ENCODE data around the gene EMD.
"Not testable (repeated sequence)": the region's sequence is repeated elsewhere in the genome, so short reads cannot be mapped to it uniquely, and the experiment has no call there.

EMD gene

DNA sequence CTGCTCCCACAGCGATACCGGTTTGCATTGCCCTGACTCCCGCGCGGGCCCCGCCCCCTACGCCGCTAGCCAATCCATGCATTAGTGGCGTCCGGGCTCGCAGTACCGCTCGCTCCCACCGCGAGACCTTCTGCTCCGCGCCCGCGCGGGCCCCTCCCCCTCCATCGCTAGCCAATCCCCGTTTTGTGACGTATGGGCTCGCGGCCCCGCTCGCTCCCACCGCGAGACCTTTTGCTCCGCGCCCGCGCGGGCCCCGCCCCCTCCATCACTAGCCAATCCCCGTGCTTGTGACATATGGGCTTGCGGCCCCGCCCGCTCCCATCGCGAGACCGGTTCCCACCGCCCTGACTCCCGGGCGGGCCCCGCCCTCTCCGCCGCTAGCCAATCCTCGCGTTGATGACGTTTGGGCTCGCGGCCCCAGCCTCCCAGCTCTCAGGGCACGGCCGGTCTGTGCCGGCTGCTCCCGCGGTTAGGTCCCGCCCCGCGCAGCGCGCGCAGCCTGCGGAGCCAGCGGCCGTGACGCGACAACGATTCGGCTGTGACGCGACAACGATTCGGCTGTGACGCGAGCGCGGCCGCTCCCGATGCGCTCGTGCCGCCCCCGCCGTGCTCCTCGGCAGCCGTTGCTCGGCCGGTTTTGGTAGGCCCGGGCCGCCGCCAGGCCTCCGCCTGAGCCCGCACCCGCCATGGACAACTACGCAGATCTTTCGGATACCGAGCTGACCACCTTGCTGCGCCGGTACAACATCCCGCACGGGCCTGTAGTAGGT lies at the start of gene EMD:
TSS of gene EMD (plus strand) at position 497 of the 770 bp plus-strand sequence. CDS start at position 687, 190 bp downstream.
- peak; percentile 92 for DNase-seq

DNA sequence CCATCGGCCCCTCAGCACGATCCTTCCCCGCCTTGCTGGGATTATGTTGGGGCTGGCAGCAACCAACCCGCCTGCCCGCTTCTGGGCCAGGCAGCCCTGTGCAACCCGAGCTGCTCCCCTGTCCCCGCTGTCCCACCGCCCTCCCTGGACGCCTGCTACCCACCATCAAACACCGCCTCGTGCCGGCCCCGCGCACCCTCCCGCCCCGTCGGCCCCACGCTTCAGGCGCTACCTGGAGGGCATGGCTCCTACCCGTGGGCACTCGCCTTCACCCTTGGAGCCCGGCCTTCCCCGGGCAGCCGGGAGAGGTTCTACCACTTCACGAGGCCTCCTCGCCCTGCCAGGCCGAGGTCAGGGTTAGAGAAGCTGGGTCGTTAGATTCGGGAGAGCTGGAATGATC lies 46.5 kb upstream of the EMD start:
- DNase-seq = no peak

DNA sequence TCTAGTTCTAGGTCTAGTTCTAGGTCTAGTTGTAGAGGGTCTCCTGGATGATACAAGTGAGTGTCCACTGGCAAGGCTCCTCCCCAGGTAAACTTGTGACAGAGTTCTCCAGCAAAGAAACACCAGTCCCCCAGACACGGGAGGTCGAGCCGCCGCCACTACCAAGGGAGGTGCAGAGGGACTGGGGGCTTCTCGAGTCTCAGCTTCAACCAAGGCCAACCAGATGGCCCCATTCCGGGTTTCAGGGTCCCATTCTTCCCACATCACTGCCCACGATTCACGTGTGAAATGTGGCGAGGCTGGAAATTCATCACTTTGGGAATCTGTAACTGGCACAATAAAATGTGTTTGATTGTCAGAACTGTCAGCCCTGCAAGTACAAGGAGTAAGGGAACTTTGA lies 46.0 kb upstream of the EMD start:
- no peak for DNase-seq

DNA sequence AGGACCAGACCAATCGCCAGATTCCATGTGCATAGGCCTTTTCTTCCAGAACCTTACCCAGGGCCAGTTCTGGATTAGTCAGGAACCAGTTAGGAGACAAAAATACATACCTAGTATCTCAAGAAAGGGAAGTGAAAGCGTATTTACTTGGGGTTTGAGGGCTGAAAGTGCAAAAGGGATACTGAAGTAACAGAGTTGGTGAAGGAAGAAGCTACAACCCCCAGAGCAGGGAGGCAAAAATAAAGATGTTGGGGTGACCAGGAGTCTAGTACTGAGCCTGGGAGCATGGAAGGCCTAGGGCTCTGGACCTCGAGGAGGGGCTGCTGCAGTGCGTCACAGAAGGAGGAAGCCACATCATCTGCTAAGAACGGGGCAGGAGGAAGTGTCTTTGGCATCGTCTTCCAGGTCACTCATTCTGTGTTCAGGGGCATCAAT lies 45.2 kb upstream of the EMD start:
- no peak for DNase-seq

DNA sequence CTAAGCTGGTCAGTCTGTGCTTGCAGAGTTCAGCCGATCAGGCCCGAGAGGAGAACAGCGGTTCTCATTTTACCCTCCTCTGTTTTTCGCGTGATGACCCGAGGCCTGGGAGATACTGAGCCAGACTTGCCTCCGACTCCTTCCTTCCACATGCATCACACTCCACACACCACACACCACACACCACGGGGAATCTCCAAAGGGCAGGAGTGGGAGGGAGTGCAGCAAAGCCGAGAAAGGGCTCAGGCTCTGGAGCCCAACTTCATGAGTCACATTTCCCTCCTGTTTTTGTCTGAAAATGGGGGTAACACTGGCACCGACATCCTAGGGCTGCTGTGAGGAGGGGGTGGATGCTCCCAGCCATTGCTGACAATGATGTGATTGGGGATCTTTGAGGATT lies 44.6 kb upstream of the EMD start:
- no peak for DNase-seq

DNA sequence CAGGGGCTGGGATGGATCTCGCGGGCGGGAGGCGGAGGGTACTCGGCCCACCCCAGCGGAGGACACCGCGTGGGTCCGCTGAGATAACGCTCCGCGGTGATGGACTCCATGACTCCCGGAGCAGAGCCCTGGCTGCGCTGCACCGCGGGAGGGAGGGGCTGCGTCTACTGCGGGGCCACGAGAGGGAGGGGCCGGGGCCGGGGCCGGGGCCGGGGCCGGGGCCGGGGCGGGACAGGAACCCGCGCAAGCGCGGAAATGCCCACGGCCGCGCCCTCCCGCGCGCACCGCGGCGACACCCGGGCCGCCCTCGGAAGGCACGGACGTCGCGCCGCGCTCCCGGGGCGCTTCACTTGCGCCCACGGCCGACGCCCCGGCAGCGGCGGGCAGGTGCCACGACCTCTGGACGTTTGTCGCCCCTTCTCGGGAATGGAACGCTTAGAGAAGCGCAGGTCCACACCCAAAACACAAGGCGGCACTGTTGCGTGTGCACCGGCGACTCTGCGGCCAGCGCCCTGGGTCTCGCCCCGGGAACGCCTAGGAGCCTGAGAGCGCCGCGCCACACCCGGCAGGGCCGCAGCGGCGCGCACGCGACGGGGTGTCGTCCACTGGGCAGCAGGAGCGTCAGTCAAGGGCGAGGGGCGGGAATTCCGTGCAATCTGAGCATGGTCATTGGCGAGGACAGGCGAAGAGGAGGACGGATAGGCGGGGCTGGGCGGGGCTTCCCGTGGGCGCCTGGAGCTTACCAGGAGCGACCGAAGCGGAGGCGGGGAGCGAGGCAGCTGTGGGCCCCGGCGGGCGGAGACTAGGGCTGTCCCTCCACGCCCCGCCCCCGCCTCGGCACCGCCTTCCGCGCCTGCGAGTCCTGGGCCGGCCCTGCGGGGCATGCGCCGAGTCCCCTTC lies 37.4 kb upstream of the EMD start:
- DNase-seq = peak; percentile 36

DNA sequence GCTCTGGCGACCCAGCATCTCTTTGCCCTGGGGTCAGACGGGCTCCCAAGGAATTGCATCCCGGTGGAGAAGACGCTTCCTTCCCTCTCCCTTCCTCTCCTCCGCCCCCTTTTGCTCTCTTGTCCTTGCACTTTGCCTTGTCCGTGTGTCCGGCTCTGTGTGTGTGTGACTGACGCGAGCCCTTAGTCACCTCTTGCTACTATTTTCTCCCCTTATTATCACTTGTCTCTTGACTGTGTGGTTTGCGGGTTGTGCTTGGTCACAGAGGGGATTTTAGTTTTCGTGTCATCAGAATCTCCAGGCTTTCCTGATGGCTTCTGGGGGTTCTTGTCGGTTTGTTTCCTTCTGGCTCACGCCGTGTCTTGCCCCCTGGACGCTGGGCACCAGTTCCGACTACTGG lies 36.0 kb upstream of the EMD start:
- DNase-seq = not testable (repeated sequence)

DNA sequence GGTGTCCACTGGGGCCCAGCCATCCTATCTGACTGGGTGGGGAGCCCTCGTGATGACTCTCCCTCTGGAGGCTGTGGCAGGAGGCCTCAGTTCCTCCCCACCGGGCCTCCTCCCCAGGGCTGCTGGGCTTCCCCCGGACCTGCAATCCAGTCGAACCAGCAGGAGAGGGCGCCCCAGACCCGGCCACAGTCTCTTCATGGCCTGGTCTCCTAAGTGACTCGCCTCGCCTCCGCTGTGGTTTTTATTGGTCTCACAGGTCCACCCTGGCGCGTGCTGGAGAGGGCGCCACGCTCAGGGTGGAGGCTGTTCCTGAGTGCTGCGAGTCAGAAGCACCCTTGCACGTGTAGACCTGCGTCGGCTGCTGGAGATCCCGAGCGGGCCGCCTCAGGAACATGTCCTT lies 35.5 kb upstream of the EMD start:
- not testable (repeated sequence) for DNase-seq

DNA sequence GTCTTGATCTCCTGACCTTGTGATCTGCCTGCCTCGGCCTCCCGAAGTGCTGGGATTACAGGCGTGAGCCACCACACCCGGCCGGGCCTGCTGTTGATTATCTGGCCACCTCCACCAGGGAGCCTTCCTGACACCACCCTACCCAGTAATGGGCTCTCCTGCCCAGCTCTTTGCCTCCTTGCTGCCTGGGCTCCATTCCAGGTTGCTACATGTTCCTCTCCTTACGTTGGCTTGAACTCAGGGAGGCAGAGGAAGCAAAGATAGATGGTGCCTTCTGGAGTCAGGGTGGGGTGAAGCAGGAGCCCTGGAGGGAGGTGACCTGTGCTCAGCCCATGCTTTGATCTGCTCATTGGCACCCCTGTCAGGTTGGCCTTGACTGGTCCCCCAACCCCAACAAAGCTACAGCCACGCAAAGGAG lies 31.0 kb upstream of the EMD start:
- DNase-seq = no peak

DNA sequence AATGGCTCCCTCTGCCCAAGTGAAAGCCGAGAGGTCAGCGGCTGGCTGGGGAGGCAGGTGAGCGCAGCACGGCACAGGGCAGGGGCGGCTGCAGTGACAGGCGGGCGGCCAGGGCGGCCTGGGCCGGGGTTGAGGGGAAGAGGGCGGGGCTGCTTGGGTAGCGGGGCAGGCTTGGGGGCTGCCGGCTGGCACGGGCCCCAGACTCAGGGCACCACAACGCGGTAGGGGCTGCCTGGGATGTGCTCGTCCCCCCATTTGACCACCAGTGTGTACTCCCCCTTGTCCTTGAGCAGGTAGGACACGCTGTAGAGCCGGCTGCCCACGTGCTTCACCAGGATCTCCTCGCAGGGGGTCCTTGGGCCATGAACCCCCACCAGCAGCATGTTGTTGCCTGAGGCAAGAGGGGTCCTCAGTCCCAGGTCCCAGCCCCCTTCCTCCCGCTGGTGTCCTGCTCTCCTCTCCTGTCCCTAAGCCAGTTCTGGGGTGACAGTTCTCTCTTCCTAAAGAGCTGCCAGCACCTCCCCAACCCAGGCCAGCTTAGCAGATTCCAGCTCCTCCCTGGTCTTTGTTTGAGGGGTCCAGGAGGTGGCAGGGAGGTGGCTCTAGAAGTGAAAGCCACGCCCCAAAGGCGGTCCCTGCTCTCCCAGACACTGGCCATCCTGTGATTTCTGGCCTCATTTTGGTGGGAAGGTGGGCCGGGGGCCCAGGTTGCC lies 30.3 kb upstream of the EMD start:
- no peak for DNase-seq

DNA sequence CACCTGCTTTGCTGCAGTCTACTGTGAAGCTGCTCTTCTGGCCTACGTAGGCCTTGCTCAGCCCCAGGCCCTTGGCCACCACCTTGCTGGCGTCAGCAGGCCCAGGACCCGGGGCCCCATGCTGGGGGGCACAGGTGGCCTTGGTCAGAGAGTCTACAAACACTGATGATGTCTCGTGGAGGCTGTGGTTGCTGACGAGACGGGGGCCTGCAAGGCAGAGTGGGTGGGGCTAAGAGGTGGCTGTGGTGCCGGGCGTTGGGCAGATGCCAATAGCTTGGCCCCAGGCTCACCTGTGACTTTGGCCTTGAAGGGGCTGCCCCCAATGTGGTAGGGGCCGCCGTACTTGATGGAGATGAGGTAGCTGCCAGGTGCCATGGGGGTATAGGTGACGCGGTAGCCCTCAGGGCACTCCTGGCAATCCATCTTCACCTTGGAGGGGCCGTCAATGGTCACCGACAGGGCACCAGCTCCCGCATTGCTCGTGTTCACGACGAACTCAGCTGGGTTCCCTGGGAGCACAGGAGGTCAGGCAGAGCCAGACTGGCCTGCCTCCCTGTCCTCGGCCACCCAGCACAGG lies 29.6 kb upstream of the EMD start:
- DNase-seq = no peak

DNA sequence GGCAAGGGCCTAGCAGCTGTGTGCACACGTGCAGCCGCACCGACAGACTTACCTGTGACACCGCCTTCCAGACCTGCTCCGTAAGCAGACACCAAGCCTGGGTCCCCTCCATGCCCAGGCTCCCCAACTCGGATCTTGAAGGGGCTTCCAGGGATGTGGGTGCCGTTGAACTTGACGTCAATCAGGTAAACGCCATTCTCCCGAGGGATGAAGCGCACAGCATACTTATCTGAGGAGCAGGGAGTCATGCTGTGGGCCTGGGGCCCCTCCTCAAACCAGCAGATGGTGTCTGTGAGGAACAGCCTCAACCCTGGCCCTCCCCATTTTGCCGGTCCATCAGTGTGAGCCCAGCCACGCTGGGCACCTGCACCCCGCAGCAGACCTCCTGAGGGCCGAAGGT lies 29.1 kb upstream of the EMD start:
- no peak for DNase-seq

DNA sequence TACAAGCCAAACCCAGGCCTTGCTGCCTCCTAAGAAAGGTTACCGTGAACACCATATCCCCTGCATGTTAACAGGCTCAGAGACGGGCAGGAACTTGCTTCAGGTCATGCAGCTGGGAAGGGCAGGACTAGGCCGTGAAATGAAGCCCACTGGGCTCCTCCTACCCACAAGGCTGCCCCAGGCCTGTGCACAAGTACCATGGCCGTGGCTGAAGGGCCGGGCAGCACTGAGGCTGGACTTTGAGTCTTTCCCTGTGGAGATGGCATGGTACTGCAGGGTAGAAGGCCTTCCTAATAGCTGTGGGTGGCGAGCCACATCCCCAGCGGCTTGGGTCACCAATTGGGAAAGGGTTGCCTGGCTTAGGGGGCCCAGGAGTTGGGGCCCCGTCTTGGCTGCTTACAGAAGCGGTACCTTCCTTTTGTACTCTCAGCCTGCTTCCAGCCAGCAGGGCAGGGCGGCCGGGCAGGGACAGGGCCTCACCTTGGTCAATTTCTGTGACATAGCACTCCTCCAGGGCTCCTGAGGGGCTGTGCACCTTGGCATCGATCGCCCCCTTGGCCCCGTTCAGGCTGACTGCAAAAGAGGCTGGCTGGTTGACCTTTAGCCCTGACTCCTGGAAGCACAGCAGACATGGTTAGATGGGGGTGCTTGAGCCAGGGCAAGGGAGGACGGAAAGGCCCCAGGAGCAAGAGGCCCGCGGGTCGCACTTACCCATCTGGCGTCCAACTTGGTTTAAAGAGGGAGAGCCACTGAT lies 28.5 kb upstream of the EMD start:
- no peak for DNase-seq

DNA sequence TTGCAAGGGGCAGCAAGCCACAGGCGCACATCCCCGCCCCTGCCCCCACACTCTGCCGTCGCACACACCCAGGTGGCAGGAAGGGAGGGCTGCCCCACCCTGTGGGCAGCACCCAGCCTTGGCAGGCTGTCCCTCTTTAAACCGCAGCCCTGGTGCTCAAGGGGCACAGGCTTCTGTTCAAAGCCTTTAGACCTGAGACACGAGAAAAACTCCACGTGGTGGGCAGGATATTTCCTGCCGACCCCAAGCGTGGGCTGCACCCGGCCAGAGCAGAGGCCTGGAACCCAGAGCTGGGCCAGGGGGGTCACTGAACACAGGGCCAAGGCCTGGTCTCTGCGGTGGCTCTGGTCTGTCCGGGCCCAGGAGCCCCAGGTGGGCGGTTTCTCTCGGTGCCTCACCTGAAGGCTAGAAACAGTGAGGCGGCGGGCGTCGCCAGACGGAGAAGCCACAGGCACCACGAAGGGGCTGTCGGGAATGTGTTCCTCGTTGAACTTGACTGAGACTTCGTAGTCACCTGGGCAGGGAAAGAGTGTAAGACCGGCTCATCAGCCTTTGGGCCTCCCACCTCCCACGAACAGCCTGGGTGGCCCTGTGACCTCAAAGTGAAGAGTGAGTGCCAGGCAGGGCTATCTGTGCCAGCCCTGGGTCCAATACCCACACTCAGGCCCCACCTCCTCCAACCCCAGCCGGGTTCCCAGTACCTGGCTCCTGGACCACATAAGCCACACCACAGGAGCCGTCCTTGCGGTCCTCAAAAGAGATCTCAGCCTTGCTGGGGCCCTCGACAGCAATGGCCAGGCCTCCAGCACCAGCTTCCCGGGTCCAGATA lies 27.7 kb upstream of the EMD start:
- no peak for DNase-seq

DNA sequence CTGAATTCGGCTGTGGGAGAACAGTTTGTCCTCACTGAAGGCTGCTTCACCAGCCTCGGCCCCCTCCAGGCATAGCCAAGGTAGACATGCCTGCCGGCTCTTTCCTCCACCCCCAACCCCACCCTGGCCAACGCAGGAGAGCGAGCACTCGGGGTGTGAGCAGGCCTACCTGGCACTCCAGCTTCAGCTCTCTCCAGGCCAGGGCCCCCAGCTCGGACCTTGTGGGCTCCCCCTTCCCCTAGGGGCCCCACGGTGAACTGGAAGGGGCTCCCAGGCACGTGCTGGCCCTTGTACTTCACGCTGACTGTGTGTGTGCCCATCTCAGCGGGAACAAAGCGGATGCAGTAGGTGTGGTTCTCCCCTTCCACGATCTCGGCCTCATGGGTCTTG lies 27.1 kb upstream of the EMD start:
- no peak for DNase-seq

DNA sequence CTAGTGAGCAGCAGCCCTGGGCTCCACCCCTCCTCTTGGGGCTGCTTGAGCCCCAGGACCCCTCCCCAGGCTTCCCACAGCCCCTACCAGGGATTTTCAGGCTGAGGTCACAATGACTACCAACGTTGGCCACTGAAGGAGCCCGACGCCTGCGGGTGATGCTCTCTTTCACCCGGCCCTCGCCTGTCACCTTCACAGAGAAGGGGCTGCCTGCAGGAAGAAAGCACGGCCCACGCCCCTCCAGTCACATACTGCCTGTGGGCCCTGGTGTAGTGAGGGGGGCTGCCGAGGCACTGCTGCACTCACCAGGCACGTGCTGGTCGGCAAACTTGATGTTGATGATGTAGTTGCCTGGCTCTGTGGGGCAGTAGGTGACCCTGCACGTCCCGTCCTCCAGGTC lies 26.6 kb upstream of the EMD start:
- DNase-seq = no peak

DNA sequence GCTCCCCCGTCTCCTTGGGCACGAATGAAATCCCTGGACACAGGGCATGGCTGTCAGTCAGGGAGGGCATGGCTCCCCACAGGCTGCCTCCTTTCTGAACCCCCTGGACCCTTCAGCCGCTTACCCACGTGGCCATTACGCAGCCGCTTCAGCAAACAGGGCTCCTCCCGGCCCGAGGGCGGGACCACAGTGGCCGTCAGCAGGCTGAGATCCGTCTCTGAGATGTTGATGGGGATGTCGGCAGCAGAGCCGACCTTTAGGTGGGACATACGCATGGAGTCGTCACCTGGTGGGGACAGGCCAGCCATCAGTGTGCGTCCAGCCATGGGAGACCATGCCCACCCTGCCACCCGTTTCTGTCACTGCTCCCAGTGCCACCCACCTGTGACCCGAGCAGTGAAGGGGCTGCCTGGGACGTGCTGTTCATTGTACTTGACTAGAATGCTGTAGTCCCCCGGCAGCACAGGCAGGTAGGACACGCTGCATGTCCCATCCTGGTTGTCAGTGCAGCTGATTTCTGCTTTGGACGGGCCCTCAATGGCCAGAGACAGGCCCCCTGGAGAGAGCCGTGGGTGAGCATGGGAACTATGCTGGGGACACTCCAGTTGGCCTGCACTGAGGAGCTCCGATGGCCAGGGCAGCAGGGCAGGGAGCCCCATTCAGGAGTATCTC lies 25.8 kb upstream of the EMD start:
- no peak for DNase-seq

DNA sequence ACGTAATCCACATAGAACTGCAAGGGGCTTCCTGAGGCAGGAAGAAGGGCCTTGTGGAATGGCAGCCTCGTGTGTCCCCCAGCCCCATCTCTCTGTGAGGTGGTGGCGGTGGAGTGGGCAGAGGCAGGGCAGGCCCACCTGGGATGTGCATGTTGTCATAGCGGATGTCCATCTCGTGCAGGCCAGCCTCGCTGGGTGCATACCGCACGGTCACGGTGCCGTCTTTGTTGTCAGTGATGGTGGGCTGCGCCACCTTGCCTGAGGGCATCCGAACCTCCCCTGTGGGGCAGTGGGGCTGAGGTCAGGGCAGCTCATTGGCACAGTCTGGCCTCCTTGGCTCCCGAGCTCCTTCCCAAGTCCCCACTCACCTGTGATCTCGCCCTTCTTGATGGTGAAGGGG lies 25.1 kb upstream of the EMD start:
- no peak for DNase-seq

DNA sequence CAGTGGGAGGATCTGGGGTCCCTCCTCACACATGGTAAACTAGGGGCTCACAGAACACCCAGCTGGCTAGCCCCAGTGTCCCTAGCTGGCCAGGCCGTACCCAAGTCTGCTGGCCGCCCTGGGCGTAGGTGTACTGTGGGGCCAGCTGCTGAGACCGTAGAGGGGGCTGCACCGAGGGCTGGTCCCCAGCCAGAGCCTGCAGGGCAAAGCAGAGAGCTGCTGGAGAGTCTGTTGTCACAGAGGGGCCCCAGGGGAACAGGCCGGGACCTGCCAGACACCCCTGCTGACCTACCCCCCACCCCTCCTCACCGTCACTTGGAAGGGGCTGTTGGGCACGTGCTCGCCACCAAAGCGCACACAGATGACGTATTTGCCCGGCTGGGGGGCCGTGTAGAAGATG lies 24.6 kb upstream of the EMD start:
- DNase-seq = no peak

DNA sequence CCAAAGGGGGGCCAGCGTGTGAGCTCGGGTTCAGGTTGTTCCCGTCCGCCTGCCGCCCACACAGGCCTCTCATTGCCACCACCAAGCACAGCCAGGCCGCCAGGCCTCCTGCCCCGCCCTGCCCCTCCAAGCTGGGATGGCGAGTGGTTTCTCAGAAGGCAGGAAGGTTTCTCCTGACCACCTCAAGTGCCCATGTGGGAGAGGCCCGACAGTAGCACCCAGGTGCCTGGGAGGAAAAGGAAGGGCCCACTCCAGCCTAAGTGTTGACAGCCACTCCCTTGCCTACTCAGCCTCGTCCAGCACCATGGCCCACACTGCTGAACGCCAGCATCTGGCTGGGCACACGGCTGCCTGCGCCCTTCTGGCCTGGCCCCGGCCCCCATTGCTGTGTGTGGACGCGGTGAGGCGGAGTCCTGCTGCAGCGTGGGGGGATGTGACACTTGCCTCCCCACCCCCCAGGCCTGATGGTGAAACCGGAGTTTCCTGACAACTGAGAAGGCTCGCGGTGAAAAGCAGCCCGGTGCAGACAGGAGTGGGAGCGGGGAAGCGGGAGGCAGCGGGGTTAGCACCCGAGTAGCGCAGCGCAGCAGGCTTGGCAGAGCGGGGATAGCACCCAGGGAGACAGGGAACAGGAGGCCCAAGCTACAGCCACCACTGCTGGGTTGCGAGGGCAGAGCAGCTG lies 23.9 kb upstream of the EMD start:
- DNase-seq = no peak

Measured in activated CD4-positive, CD25-positive, alpha-beta regulatory T cell treated with anti-CD3 and anti-CD28 coated beads, Interleukin-2, amount 50 U/mL, for 72 hours (primary cell).